Activated CD4-positive, alpha-beta T cell treated with anti-CD3 and anti-CD28 coated beads, Interleukin-2, amount 50 U/mL, for 16 hours (primary cell): ENCODE data around the gene B9D2.
"Not testable (repeated sequence)": the region's sequence is repeated elsewhere in the genome, so short reads cannot be mapped to it uniquely, and the experiment has no call there.

Source experiments
- DNase-seq: peaks from one replicate; pipeline ENCODE4 v3.0.0-alpha.2; 2020

B9D2 gene

GRCh38 chr19:41353466-41354342 is 10.2 kb downstream of the B9D2 start, which contains the start of gene TGFB1:
TGFB1 (minus strand) TSS chr19:41353922; CDS start chr19:41353044, 878 bp downstream.
- DNase-seq: peak; percentile 94

- DNase-seq: peak; percentile 82
These were observed 11.1 kb downstream of the B9D2 start for GRCh38 chr19:41352609-41353465.

- DNase-seq: no peak
These were observed 11.7 kb downstream of the B9D2 start for GRCh38 chr19:41352279-41352608.

- DNase-seq: peak; percentile 87
These were observed 12.4 kb downstream of the B9D2 start for GRCh38 chr19:41351339-41352245.

- DNase-seq: peak; percentile 14
These were observed 13.1 kb downstream of the B9D2 start for GRCh38 chr19:41350735-41351338.

GRCh38 chr19:41346916-41347315 is 17.0 kb downstream of the B9D2 start:
- DNase-seq: not testable (repeated sequence)

GRCh38 chr19:41344162-41344561 is 19.8 kb downstream of the B9D2 start:
- no peak for DNase-seq

GRCh38 chr19:41341669-41342490 is 22.1 kb downstream of the B9D2 start:
- DNase-seq: no peak

GRCh38 chr19:41339936-41340335 is 24.0 kb downstream of the B9D2 start:
- DNase-seq: no peak

- no peak for DNase-seq
These were observed 28.5 kb downstream of the B9D2 start for GRCh38 chr19:41335467-41335866.

- DNase-seq: no peak
These were observed 29.2 kb downstream of the B9D2 start for GRCh38 chr19:41334793-41335192.

- no peak for DNase-seq
These were observed 31.5 kb downstream of the B9D2 start for GRCh38 chr19:41332468-41332867.

- no peak for DNase-seq
These were observed 31.9 kb downstream of the B9D2 start for GRCh38 chr19:41332000-41332399.

GRCh38 chr19:41330946-41331678 is 32.8 kb downstream of the B9D2 start:
- DNase-seq: no peak

- DNase-seq: no peak
These were observed 33.5 kb downstream of the B9D2 start for GRCh38 chr19:41330481-41330880.

- no peak for DNase-seq
These were observed 35.1 kb downstream of the B9D2 start for GRCh38 chr19:41328842-41329225.

GRCh38 chr19:41328157-41328841 is 35.6 kb downstream of the B9D2 start:
- DNase-seq: peak; percentile 52

- DNase-seq: peak; percentile 91
These were observed 36.3 kb downstream of the B9D2 start for GRCh38 chr19:41327576-41328156.

GRCh38 chr19:41327076-41327575 is 36.8 kb downstream of the B9D2 start:
- no peak for DNase-seq
